HG03060 (cell line): Measurements from ENCODE around the gene ZNF423.

Source experiments
- ATAC-seq: cut with Tn5 transposase; IDR thresholded peaks from one replicate; pipeline ENCODE4 v1.9.1; 2021; ENCODE audit warnings: low read depth, moderate number of reproducible peaks; ENCODE audit not compliant: unreplicated experiment

Gene ZNF423

GRCh38 chr16:49458656-49459445 lies 397.1 kb downstream of the ZNF423 start:
- ATAC-seq, result no peak

- ATAC-seq, result no peak
These were observed 397.7 kb downstream of the ZNF423 start for GRCh38 chr16:49458243-49458642.

- ATAC-seq, result no peak
These were observed 398.7 kb downstream of the ZNF423 start for GRCh38 chr16:49457196-49457595.

- ATAC-seq, result no peak
These were observed 399.1 kb downstream of the ZNF423 start for GRCh38 chr16:49456763-49457162.

GRCh38 chr16:49455991-49456745 lies 399.7 kb downstream of the ZNF423 start:
- ATAC-seq, result no peak

- no peak for ATAC-seq
These were observed 400.5 kb downstream of the ZNF423 start for GRCh38 chr16:49455181-49455990.

- ATAC-seq, result no peak
These were observed 401.3 kb downstream of the ZNF423 start for GRCh38 chr16:49454426-49455180.

GRCh38 chr16:49453983-49454382 lies 401.9 kb downstream of the ZNF423 start:
- ATAC-seq, result no peak

- no peak for ATAC-seq
These were observed 402.9 kb downstream of the ZNF423 start for GRCh38 chr16:49453021-49453420.

- no peak for ATAC-seq
These were observed 403.3 kb downstream of the ZNF423 start for GRCh38 chr16:49452578-49452977.

GRCh38 chr16:49452108-49452507 lies 403.8 kb downstream of the ZNF423 start:
- ATAC-seq, result no peak

GRCh38 chr16:49446805-49447204 lies 409.1 kb downstream of the ZNF423 start:
- no peak for ATAC-seq

- no peak for ATAC-seq
These were observed 412.3 kb downstream of the ZNF423 start for GRCh38 chr16:49443576-49443975.

- no peak for ATAC-seq
These were observed 413.1 kb downstream of the ZNF423 start for GRCh38 chr16:49442805-49443204.

GRCh38 chr16:49441366-49441780 lies 414.5 kb downstream of the ZNF423 start:
- ATAC-seq, result peak; percentile 83

- ATAC-seq, result no peak
These were observed 415.5 kb downstream of the ZNF423 start for GRCh38 chr16:49440156-49441065.

- ATAC-seq, result no peak
These were observed 416.2 kb downstream of the ZNF423 start for GRCh38 chr16:49439676-49440075.

GRCh38 chr16:49439050-49439449 lies 416.9 kb downstream of the ZNF423 start:
- ATAC-seq, result no peak
